ENCODE data around the gene HECW1.

HECW1 gene

GRCh38 chr7:43467406-43467805 lies 355.0 kb downstream of the HECW1 start:
- H3K27ac Mint-ChIP-seq: no peak overlapping the region
- peaks cover 32% of the 10 kb centered on the region for H3K4me1 Mint-ChIP-seq
- no peaks in the 10 kb centered on the region for H3K36me3 Mint-ChIP-seq (ENCODE audit: low read depth)
- DNase-seq: no peak
- no peak overlapping the region for H3K4me3 Mint-ChIP-seq
- peaks cover 16% of the 10 kb centered on the region for H3K27me3 Mint-ChIP-seq (ENCODE audit: low read depth, poor library complexity)
- H3K9me3 Mint-ChIP-seq: no peaks in the 10 kb centered on the region
- TF ChIP-seq, protein P1, sequence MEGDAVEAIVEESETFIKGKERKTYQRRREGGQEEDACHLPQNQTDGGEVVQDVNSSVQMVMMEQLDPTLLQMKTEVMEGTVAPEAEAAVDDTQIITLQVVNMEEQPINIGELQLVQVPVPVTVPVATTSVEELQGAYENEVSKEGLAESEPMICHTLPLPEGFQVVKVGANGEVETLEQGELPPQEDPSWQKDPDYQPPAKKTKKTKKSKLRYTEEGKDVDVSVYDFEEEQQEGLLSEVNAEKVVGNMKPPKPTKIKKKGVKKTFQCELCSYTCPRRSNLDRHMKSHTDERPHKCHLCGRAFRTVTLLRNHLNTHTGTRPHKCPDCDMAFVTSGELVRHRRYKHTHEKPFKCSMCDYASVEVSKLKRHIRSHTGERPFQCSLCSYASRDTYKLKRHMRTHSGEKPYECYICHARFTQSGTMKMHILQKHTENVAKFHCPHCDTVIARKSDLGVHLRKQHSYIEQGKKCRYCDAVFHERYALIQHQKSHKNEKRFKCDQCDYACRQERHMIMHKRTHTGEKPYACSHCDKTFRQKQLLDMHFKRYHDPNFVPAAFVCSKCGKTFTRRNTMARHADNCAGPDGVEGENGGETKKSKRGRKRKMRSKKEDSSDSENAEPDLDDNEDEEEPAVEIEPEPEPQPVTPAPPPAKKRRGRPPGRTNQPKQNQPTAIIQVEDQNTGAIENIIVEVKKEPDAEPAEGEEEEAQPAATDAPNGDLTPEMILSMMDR (IDR thresholded peaks at IDR 0.05): no peak

DNA sequence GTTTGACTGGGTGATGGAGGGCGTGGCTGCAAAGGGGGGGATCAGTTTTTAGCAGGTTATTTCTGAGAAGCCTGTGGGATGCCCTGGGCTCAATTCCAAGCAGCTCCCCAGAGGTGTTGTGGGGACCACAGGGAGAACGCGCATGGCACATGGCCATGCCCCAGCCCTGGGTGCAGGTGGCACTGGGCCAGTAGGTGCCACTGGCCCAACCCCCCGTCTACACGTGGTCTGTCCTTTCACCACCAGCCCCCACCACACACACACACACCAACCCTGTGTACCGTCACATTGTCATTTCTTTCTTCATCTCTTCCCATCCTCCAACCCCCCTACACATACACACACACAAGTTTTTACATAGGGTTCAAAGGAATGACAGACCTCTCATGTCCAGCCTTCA lies 355.4 kb downstream of the HECW1 start:
- Mint-ChIP-seq H3K9me3 (no peaks in the 10 kb centered on the region), H3K27ac (no peak overlapping the region), H3K4me1 (peaks cover 30% of the 10 kb centered on the region), H3K4me3 (no peak overlapping the region), H3K36me3 (ENCODE audit: low read depth) (no peaks in the 10 kb centered on the region), H3K27me3 (ENCODE audit: low read depth, poor library complexity) (peaks cover 13% of the 10 kb centered on the region)
- TF ChIP-seq, protein P1 (IDR thresholded peaks at IDR 0.05): no peak
- no peak for DNase-seq

DNA sequence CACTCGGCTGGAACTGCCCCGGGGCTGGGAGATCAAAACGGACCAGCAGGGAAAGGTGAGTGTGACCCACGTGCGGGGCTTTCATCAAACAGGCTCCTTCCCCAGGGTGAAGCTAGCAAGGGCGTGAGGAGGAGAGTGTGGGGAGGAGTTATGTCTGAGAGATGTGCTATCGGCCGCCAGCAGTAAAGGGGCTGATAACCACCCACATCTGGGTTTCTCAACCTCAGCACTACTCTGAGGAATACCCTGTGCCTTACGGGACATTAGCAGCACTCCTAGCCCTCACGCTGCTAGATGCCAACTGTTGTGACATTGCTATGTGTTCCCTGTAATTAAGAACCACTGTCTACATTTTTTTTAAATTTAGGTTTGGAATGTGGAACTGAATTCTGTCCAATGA lies 356.6 kb downstream of the HECW1 start:
- TF ChIP-seq, protein P1 (IDR thresholded peaks at IDR 0.05): no peak
- Mint-ChIP-seq H3K36me3 (ENCODE audit: low read depth) (no peaks in the 10 kb centered on the region), H3K9me3 (no peaks in the 10 kb centered on the region), H3K4me1 (peaks cover 22% of the 10 kb centered on the region), H3K27ac (no peak overlapping the region), H3K27me3 (ENCODE audit: low read depth, poor library complexity) (peaks cover 12% of the 10 kb centered on the region), H3K4me3 (no peak overlapping the region)
- DNase-seq: no peak

- H3K27me3 Mint-ChIP-seq (ENCODE audit: low read depth, poor library complexity): peaks cover 8% of the 10 kb centered on the region
- peaks cover 22% of the 10 kb centered on the region for H3K4me1 Mint-ChIP-seq
- DNase-seq: no peak
- H3K9me3 Mint-ChIP-seq: no peaks in the 10 kb centered on the region
- H3K36me3 Mint-ChIP-seq (ENCODE audit: low read depth): no peaks in the 10 kb centered on the region
- H3K4me3 Mint-ChIP-seq: no peak overlapping the region
- TF ChIP-seq, protein P1 (IDR thresholded peaks at IDR 0.05): no peak
- no peak overlapping the region for H3K27ac Mint-ChIP-seq
Measured at GRCh38 chr7:43470110-43470509, 357.7 kb downstream of the HECW1 start.

DNA sequence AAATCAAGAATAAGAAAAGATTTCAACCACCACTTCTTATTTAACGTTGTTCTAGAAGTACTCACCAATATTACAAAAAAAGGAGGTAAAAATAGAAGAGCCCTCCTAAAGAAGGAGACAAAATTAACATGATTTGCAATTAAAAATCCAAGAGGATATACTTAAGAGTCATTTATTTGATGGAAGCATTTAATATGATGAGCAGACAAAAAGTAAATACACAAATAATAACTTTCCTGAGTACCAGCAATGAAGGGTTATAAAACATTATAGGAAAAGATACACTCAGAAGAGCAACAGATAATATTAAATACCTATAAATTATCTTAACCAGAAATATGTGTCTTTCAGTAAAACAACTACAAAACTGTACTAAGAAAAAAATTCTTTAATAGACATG lies 363.5 kb downstream of the HECW1 start:
- TF ChIP-seq, protein P1 (IDR thresholded peaks at IDR 0.05): no peak
- Mint-ChIP-seq H3K27me3 (ENCODE audit: low read depth, poor library complexity) (no peaks in the 10 kb centered on the region), H3K36me3 (ENCODE audit: low read depth) (no peaks in the 10 kb centered on the region), H3K4me1 (peaks cover 19% of the 10 kb centered on the region), H3K9me3 (peaks cover 16% of the 10 kb centered on the region), H3K4me3 (no peak overlapping the region), H3K27ac (no peak overlapping the region)
- no peak for DNase-seq

DNA sequence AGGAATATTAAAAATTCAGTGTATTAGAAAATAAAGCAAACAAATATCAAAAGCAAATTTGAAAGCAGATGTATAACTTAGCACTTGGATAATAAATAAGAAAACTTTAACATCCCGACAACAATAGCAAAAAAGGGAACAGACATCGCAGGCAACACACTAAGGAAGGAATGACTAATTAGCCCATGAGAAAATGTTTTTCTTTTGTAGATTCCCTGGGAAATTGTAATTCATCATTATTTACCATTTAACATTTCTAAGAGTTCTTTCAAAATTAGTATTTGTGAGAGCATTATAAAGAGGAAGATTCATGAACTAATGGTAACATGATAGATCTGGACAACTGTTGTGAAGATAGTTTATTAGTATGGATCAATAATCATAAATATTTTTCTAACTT lies 364.4 kb downstream of the HECW1 start:
- peaks cover 16% of the 10 kb centered on the region for H3K9me3 Mint-ChIP-seq
- TF ChIP-seq, protein P1 (IDR thresholded peaks at IDR 0.05): no peak
- no peak overlapping the region for H3K4me3 Mint-ChIP-seq
- H3K4me1 Mint-ChIP-seq: peaks cover 12% of the 10 kb centered on the region
- no peaks in the 10 kb centered on the region for H3K36me3 Mint-ChIP-seq (ENCODE audit: low read depth)
- no peak overlapping the region for H3K27ac Mint-ChIP-seq
- DNase-seq: no peak
- H3K27me3 Mint-ChIP-seq (ENCODE audit: low read depth, poor library complexity): no peaks in the 10 kb centered on the region
